Femur (tissue), 1 donor: Measurements from ENCODE around the gene FMNL1.
A peak's percentile ranks its signal among the peaks of the same experiment; 100 is the strongest.
"Not testable (repeated sequence)": the region's sequence is repeated elsewhere in the genome, so short reads cannot be mapped to it uniquely, and the experiment has no call there.

Experiments
- DNase-seq: peaks from one replicate; pipeline ENCODE4 v3.0.0-alpha.2; 2017

Gene FMNL1

GRCh38 chr17:45236282-45236606 lies 14.6 kb downstream of the FMNL1 start:
- DNase-seq, result no peak

- no peak for DNase-seq
These were observed 16.0 kb downstream of the FMNL1 start for GRCh38 chr17:45237686-45238085.

GRCh38 chr17:45238155-45238774 lies 16.6 kb downstream of the FMNL1 start:
- DNase-seq, result no peak

GRCh38 chr17:45240905-45241327 lies 19.2 kb downstream of the FMNL1 start:
- DNase-seq, result no peak

GRCh38 chr17:45241328-45242028 lies 19.8 kb downstream of the FMNL1 start:
- DNase-seq, result no peak

GRCh38 chr17:45242029-45242414 lies 20.3 kb downstream of the FMNL1 start:
- DNase-seq, result no peak

- DNase-seq, result no peak
These were observed 22.1 kb downstream of the FMNL1 start for GRCh38 chr17:45243750-45244149.

GRCh38 chr17:45244725-45245656 lies 23.3 kb downstream of the FMNL1 start:
- no peak for DNase-seq

- no peak for DNase-seq
These were observed 24.7 kb downstream of the FMNL1 start for GRCh38 chr17:45246338-45246737.

- DNase-seq, result no peak
These were observed 25.3 kb downstream of the FMNL1 start for GRCh38 chr17:45246861-45247428.

- peak; percentile 82 for DNase-seq
These were observed 25.9 kb downstream of the FMNL1 start for GRCh38 chr17:45247429-45248131.

GRCh38 chr17:45248132-45248957 lies 26.7 kb downstream of the FMNL1 start:
- DNase-seq, result no peak

GRCh38 chr17:45251931-45252330 lies 30.2 kb downstream of the FMNL1 start:
- DNase-seq, result no peak

GRCh38 chr17:45253237-45253636 lies 31.6 kb downstream of the FMNL1 start:
- DNase-seq, result not testable (repeated sequence)

- DNase-seq, result no peak
These were observed 32.2 kb downstream of the FMNL1 start for GRCh38 chr17:45253879-45254278.

- DNase-seq, result no peak
These were observed 33.7 kb downstream of the FMNL1 start for GRCh38 chr17:45255358-45255757.

- DNase-seq, result no peak
These were observed 34.7 kb downstream of the FMNL1 start for GRCh38 chr17:45256114-45256966.

- DNase-seq, result no peak
These were observed 35.4 kb downstream of the FMNL1 start for GRCh38 chr17:45257115-45257514.

GRCh38 chr17:45258981-45259380 lies 37.3 kb downstream of the FMNL1 start:
- DNase-seq, result no peak

GRCh38 chr17:45260204-45260783 lies 38.6 kb downstream of the FMNL1 start:
- DNase-seq, result no peak
